ENCODE results near the gene MRM2.

Gene MRM2

GRCh38 chr7:2247141-2247995 is 5.4 kb upstream of the MRM2 start:
- DNase-seq (ENCODE audit: low spot score), result no peak

- no peak for DNase-seq (ENCODE audit: low spot score)
Observed at GRCh38 chr7:2245883-2246675, 4.1 kb upstream of the MRM2 start.

- DNase-seq (ENCODE audit: low spot score), result no peak
Observed at GRCh38 chr7:2244404-2244995, 2.5 kb upstream of the MRM2 start.

- no peak for DNase-seq (ENCODE audit: low spot score)
Observed at GRCh38 chr7:2243458-2243857, 1.5 kb upstream of the MRM2 start.

GRCh38 chr7:2242541-2243429 is 780 bp upstream of the MRM2 start:
- no peak for DNase-seq (ENCODE audit: low spot score)

GRCh38 chr7:2239242-2239641 is 2.8 kb downstream of the MRM2 start:
- no peak for DNase-seq (ENCODE audit: low spot score)

GRCh38 chr7:2237109-2237602 is 4.8 kb downstream of the MRM2 start:
- peak; percentile 68 for DNase-seq (ENCODE audit: low spot score)

GRCh38 chr7:2233926-2234325 is 8.1 kb downstream of the MRM2 start:
- no peak for DNase-seq (ENCODE audit: low spot score)

- DNase-seq (ENCODE audit: low spot score), result peak; percentile 80
Observed at GRCh38 chr7:2232766-2233520, 9.1 kb downstream of the MRM2 start, which contains the start of gene MAD1L1. TSS of gene MAD1L1 (minus strand) at chr7:2232945. CDS start at chr7:2230133, 2,812 bp downstream.

GRCh38 chr7:2231992-2232765 is 9.8 kb downstream of the MRM2 start:
- no peak for DNase-seq (ENCODE audit: low spot score)

- DNase-seq (ENCODE audit: low spot score), result no peak
Observed at GRCh38 chr7:2230882-2231281, 11.1 kb downstream of the MRM2 start.

GRCh38 chr7:2230226-2230625 is 11.8 kb downstream of the MRM2 start:
- no peak for DNase-seq (ENCODE audit: low spot score)

- no peak for DNase-seq (ENCODE audit: low spot score)
Observed at GRCh38 chr7:2229467-2229866, 12.5 kb downstream of the MRM2 start.

- DNase-seq (ENCODE audit: low spot score), result no peak
Observed at GRCh38 chr7:2228921-2229320, 13.1 kb downstream of the MRM2 start.

GRCh38 chr7:2227699-2228098 is 14.3 kb downstream of the MRM2 start:
- DNase-seq (ENCODE audit: low spot score), result no peak

GRCh38 chr7:2225830-2226229 is 16.2 kb downstream of the MRM2 start:
- no peak for DNase-seq (ENCODE audit: low spot score)

- DNase-seq (ENCODE audit: low spot score), result no peak
Observed at GRCh38 chr7:2225336-2225735, 16.7 kb downstream of the MRM2 start.

- DNase-seq (ENCODE audit: low spot score), result no peak
Observed at GRCh38 chr7:2224934-2225333, 17.1 kb downstream of the MRM2 start.

GRCh38 chr7:2224491-2224928 is 17.5 kb downstream of the MRM2 start:
- no peak for DNase-seq (ENCODE audit: low spot score)

GRCh38 chr7:2223321-2223720 is 18.7 kb downstream of the MRM2 start:
- no peak for DNase-seq (ENCODE audit: low spot score)
